ENCODE measurements around the gene USP35.
"Not testable (repeated sequence)": the region's sequence is repeated elsewhere in the genome, so short reads cannot be mapped to it uniquely, and the experiment has no call there.

The USP35 gene

DNA sequence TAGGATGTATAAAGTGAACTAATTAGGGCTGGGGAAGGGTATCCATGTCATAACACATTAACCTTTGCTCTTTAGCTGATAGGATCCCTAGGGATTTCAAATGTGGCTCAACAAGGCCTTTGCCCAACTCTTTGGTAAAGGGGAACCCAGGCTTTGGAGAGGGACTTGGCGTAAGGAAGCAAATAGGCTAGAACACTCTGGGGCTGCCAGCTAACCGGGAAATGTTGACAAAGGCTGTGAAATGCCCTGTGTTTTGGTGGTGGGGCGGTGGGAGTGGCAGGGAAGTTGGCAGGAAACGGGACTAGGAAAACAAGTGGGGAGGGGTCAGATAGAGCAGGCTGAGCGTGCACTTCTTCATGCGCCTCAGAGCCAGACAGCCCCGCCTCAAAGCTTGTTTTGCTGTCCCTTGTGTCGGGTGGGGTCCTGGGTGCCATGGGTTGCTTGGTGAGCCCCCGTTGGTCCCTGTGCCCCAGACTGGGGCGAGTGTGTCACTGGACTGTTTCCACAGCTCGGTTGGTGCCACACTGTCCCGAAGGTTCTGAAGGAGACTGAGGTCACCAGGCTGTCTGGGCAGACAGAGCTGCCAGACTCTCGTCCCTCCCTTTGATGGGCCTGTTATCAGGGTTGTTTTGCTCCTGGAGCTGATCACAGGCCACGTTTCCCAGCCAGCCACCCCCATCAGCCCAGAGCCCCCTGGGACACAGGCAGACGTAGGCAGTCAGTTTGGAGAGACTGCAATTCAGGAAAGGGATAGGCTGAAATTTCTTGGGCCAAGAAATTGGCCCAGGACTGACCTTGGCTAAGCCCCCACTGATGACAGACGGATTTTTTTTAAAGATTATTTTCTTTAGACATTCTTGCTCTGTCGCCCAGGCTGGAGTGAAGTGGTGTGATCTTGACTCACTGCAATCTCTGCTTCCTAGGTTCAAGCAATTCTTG, 19.9 kb upstream of the USP35 start:
- DNase-seq (ENCODE audit: low spot score), result no peak

DNA sequence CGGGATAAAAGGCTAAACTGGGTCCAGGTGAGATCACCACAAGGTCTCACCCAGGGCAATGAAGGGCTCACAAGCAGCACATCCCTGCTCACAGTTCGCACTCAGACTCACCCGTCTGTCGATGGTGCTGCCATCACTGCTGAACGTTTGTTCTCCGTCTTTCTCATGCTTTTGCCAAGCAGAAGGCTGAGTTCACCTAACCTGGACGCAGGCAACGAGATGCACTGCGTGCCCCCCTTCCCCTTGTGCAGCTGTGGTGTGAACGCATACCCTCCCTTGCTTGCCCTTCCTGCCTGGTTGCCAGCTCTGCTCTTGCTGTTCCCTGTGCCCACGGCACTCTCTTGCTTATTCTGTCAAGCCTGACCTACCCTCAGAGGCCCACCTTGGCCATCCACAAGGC, 18.3 kb upstream of the USP35 start:
- DNase-seq (ENCODE audit: low spot score), result no peak

DNA sequence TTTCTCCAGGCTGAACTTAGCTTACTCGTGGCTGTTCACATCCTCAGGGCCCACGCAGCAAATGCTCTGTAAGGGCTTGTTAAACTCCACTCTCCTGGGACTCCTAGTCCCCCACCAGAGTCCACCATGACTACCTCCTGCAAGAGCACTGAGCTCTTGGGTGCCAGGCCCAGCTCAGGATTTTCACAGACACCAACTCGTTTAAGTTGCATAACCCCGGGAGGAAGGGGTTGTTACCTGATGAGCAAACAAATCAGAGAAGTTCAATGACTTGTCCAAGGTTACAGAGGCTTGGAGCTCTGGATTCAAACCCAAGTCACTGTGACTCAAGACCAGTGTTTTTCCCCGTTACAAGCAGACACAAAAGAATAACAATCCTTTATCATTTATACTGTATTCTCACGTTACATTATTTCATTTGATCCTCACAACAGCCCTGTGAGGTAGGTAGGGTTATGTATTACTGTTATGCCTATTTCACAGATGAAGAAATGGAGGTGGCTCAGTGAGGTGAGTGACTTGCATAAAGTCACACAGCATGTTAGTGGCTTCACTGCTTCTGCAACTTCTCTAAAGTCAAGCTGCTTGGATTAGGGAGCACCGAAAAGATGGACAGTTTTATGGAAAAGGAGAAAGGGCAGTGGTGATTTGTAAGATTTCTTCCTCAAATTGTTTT, 17.7 kb upstream of the USP35 start:
- DNase-seq (ENCODE audit: low spot score), result no peak

DNA sequence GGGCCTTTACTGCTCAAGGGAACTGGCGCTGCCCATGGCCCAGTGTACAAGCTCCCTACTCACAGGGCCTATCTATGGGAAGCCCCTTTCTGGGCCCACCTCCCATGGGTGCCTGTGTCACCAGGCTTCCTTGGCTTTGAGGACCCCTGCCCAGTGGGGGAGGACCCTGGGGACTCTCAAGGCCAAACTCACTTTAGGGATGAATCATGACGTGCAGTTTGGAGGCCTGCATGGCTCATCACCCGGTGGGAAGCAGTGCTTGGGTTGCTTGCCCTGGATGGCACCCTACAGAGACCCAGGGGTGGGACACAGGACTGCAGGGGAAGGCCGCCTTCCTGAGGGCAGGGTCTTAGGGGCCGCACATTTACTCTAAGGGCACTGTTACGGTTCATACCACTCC, 16.8 kb upstream of the USP35 start:
- no peak for DNase-seq (ENCODE audit: low spot score)

DNA sequence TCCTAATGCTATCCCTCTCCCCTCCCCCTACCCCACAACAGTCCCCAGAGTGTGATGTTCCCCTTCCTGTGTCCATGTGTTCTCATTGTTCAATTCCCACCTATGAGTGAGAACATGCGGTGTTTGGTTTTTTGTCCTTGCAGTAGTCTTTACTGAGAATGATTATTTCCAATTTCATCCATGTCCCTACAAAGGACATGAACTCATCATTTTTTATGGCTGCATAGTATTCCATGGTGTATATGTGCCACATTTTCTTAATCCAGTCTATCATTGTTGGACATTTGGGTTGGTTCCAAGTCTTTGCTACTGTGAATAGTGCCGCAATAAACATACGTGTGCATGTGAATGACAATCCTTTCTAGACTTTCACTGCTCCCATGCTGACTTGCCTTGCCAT, 12.9 kb upstream of the USP35 start:
- not testable (repeated sequence) for DNase-seq (ENCODE audit: low spot score)

DNA sequence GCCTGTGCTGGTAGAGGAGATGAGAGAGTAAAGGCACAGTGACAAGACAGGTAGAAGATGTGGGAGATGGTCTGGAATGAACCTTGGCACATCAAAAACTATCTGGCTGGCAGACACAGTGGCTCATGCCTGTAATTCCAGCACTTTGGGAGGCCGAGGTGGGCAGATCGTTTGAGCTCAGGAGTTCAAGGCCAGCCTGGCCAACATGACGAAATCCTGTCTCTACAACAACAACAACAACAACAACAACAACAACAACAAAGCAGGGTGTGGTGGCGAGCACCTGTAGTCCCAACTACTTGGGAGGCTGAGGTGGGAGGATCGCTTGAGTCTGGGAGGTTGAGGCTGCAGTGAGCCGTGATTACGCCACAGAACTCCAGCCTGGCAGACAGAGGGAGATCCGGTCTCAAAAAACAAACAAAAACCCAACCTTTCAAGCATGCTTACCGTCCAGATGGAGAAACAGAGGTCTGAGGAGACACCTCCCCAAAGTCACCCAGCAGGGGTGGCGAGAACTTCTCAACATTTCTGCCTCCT, 12.0 kb upstream of the USP35 start:
- no peak for DNase-seq (ENCODE audit: low spot score)

DNA sequence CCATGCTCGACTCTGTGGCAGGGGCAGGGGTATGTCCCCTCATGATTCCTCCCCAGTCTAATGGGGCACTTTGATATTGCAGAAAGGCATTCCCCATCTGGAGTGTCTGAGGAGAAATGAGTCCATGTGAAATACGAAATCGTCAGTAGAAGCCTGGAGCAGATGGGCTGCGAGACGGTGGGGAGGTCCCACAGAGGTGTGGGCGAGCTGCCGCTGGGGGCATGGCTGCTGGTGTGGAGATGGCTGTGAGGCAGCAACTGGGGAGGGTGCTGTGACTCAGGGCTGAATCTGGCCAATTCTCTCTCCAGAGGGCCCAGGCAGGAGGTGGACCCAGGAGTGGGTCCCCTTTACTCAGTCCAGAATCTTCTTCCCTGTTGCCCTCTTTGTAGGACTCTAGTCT, 11.5 kb upstream of the USP35 start:
- DNase-seq (ENCODE audit: low spot score), result no peak

DNA sequence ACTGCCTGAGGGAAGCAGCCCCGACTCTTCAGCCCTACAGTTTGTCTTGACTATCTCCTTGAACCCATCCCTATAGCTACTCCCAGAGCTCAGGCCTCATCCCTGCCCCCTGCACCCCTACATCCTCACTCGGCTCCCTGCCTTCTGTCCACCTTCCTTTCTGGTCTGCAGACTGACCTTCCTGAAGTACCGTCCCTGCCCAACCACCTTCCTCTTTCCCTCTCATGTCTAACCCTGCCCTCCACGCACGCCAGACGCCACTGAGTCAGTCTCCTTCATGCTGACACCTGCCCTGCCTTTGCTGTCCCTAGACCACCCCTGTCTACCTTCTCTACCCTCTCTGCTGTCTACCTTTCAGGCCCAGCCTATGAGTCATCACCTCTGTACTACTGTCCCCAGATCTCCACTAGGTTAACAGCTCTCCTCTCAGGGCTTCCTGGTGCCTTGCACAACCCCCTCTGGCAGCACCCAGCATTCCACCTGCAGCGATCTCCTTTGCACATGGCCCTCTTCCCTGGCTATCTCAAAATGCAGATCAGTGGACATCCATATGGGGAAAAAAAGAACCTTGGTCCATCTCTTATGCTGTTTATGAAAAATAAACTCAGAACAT, 9.2 kb upstream of the USP35 start:
- no peak for DNase-seq (ENCODE audit: low spot score)

DNA sequence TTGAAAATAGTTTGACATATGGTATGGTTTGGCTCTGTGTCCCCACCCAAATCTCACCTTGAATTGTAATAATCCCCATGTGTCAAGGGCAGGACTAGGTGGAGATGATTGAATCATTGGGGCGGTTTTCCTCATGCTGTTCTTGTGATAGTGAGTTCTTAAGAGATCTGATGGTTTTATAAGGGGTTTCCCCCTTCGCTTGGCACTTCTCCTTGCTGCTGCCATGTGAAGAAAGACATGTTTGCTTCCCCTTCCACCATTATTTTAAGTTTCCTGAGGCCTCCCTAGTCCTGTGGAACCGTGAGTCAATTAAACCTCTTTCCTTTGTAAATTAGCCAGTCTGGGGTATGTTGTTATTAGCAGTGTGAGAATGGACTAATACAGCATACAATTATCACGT, 8.0 kb upstream of the USP35 start:
- DNase-seq (ENCODE audit: low spot score), result no peak

DNA sequence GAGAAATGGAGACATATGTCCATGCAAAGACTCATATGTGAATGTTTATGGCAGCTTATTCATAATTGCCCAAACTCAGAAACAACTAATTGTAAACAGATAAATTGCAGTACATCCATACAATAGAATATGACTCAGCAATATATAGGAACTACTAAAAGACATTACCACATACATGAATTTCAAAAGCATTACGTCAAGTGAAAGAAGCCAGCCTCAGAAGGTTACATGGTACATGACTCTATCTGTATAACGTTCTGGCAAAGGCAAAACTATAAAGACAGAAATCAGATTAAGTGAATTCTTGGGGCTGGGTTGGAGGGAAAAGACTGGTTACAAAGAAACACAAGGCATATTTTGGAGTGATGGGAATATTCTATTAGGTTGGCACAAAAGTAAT, 7.5 kb upstream of the USP35 start:
- no peak for DNase-seq (ENCODE audit: low spot score)

DNA sequence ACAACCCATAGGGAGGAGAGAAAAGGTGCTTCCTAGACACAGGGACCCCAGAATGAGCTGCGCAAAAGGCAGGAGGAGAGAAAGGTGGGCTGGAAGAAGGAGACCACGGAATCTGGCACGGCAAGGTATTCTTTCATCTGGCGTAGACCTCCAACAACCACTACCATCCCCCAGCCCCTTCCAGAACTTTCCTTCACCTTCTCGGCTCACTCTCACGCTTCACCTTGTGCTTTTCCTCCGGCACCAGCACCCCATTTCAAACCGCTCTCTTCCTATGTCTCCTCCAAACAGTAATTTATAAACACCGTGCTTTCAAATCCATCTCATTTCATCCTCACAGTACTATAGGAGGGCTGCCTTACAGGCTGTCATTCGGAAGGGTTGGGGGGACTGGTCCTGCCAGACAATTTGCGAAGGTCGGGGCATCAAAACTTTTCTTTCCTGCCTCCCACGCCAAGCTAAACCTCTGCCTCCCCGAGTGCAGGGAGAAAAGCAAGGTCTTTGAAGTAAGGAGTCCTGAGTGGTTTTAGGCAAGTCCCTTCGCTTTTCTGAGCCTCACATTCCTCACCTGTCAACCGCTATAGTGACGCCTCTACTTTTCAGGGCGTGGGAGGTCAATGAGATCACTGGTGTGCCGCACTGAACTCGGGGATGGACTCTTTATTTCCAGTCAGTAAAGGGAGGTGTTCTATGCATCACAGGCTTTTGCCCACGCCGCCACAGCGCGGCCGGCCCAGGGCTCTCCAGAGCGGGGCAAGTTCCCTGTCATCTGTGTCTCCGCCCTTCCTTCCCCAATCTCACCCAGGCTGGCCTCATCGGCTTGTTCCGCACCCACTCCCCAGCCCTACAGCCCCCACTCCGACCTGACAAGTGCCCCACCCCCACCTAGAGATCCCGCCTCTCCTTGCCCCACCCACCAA, 1.1 kb upstream of the USP35 start:
- DNase-seq (ENCODE audit: low spot score), result peak; percentile 71

DNA sequence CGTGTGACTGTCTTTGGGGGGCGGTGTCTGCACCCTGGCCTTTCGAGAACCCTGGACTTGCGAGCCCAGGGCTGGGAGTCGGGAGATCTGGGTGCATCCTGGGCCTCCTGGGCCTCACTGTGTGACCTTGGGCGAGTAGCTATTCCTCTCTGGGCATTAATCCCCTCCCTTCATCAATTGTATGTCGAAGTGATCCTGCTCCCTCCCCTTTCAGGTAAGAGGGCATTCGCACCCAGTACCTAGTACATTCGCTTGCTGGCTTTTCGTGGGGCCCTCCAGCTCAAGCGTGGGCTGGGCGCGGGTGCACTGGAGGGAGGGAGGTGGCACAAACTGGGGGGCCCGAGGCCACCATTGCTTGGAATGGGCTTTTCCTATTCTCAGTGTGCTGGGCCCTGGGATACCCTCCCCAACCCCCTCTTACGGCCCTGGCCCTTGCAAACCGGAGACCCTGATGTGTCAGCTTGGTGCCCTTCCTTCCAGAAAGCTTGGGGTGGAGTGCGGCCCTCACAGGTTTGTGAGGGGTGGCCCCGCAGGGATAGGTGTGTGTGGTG, 530 bp downstream of the USP35 start:
- DNase-seq (ENCODE audit: low spot score), result no peak

DNA sequence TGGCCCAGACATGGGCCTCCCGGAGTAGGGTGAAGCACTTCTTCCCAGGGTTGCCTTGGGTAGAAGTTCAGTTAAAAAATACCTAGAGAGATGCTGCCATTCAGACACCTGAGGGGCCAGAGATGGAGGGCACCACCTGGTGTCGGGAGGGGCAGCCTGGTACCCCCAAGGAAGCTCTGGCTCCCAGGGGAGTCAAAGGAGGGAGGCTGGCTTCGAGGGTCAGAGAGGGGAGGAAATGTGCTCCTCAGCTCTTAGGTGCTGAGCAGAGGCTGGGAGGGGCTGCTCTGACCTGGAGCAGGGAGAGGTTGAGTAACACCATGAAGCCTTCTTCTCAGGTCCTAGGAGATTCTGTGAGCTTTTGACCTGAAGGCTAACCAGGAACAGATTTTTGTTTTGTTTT, 1.1 kb downstream of the USP35 start:
- no peak for DNase-seq (ENCODE audit: low spot score)

DNA sequence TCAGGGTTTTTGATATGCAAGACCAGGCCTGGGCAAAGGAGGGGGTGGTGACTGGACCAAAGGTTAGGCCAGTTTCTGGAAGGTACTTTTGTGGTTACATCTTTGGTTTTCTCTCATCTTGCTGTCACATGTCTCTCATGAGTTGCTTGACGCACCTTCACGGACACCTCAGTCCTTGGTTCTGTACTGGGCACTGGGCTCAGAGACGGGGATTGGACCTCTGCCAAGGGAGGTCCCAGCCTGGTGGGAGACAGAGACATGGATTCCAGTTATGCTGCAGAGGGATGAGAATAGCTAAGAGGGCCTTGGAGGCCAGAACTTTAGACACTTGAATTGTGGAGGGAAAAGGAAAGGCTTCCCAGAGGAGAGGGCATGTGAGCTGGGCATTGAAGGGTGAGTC, 1.7 kb downstream of the USP35 start:
- DNase-seq (ENCODE audit: low spot score), result no peak

DNA sequence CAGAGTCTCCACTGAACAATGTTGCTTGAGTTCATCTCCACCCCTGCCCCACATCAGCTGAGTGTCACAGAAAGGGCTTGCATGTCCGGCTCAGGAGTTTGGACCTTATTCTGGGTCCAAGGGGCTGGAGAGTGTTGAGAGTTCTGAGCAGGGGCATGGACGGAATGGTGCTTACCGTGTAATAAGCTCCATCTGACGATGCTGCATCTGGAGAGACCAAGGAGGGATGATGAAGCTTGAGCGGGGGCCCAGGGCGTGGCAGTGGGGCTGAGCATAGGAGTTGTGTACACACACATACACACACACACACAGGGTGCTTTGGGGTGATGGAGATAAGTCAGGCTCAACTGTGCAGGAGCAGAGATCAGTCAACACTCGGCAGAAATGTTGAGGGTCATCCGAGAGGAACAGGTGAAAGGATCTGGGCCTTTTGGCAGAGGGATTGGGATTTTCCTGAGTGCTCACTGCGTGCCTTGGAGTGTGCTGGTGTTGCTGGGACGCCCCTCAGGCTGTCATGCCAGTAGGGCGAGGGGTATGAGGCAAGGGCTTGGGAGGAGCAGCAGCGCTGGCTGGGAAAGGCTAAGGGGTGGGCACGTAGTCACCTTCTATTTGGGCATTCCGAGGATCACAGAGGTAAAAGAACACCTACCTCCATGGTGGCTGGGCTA, 2.3 kb downstream of the USP35 start:
- no peak for DNase-seq (ENCODE audit: low spot score)

DNA sequence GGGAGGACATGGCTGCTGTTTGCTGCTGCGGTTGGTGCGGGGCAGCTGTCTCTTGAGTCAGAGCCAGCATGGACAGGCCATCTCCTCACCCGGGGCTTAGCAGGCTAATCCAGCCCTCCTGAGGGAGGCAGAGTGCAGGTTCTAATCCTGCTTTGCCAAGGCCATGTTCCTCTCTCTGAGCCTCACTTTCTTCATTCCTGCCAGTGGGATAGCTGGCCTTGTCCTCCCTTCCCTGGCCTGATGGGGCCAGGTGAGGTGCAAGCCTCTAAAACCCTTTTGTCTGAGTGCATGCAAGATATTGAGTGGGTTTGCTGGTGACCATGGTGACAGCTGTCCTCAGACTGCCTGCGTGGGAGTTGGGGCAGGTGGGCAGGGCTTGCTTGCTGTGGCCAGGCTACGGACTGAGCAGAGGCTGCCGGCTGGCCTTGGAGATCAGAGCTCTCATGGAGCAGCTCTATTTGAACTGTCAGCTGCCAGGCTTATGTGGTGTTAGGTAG, 3.6 kb downstream of the USP35 start:
- DNase-seq (ENCODE audit: low spot score), result no peak

DNA sequence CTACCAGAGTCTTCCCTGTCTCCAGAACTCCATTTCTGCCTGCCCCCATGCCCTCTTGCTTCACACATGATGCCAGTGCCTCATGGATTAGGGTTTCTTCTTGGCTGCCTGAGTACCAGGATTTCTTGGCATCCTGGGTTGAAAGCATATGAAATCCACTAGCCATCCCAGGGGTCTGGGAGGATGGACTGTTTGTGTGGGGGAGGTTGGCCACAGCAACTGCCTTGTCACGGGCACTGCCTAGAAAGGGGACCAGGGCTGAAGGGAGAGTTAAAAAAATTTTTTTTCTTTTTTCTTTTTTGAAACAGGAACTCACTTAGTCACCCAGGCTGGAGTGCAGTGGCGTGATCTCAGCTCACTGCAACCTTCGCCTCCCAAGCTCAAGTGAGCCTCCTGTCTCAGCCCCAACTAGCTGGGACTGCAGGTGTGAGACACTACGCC, 4.2 kb downstream of the USP35 start:
- peak; percentile 23 for DNase-seq (ENCODE audit: low spot score)

DNA sequence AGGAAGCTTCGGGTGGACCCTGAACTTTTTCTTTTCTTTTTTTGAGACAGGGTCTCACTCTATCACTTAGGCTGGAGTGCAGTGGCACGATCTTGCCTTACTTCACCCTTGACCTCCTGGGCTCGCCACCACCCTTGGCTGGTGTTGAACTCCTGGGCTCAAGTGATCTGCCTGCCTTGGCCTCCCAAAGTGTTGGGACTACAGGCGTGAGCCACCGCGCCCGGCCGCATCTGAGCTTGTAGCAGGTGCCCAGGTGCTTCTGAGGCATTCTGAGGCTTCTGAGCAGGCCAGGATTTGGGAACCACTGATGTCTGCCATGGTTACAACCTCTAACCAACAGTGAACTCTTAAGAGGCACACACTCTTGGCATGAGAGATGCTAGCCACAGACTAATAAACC, 5.1 kb downstream of the USP35 start:
- DNase-seq (ENCODE audit: low spot score), result no peak

DNA sequence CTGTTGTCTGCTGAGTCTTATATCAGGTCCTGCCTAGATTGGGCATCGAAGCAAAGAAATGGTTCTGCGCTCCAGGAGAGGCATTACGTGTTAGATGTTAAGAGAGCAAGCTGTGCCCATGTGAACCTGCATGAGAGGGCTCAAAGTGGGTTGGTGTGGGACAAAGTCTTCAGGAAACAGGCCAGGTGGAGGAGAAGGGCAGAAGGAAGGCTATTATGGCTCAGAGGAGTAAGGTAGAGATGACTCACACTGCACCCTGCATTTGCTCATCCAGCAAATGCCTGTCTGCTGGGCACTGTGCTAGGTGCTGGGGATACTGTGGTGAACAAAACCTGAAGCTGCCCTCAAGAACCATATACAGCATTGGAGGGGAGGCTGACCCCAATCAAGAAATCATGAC, 5.8 kb downstream of the USP35 start:
- DNase-seq (ENCODE audit: low spot score), result no peak

DNA sequence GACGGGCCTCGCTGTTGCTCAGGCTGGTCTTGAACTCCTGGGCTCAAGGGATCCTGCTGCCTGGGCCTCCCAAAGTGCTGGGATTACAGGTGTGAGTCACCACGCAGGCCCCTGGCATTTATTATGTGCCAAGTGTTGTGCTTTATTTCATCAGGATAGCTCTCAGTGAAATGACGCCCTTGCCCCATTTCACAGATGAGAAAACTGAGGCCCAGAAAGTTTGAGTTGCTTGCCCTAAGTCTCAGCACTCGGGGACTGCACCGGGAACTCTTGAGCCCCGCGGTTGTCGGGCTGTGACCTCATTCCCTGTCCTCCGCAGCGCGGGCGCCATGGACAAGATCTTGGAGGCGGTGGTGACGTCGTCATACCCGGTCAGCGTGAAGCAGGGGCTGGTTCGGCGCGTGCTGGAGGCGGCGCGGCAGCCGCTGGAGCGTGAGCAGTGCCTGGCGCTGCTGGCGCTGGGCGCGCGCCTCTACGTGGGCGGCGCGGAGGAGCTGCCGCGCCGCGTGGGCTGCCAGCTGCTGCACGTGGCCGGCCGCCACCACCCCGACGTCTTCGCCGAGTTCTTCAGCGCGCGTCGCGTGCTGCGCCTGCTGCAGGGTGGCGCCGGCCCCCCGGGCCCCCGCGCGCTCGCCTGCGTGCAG, 7.3 kb downstream of the USP35 start:
- no peak for DNase-seq (ENCODE audit: low spot score)
